H1 (cell line): ENCODE data around the gene RPL13A. TPM values are rescaled to one million over a fixed set of nuclear protein-coding genes. Genes with fewer than 3 reads are reported as not detected.

Experiments
- CTCF ChIA-PET: fragments of 300-600 bp; sonication (Branson Sonifier 250); formaldehyde crosslinking; loops from one replicate; lab custom pipeline; 2021; ENCODE audit not compliant: partially characterized antibody; lab: Charles Lee
- POLR2A ChIA-PET: fragments of 300-600 bp; sonication (Branson Sonifier 250); formaldehyde crosslinking; loops from one replicate; lab custom pipeline; 2021; ENCODE audit warnings: inconsistent platforms; ENCODE audit not compliant: partially characterized antibody; lab: Charles Lee
- DNase-seq, 2 experiments: peaks; one replicate each; pipeline versions ENCODE4 v3.0.0 to v3.0.0-alpha.2; 2010 to 2022; ENCODE audit warnings: low spot score in 2 of 2, low read depth in 1 of 2, mixed read lengths in 1 of 2
- FAIRE-seq: peaks from 2 replicates; lab custom pipeline; 2011; peaks lifted over from hg19 to GRCh38; lab: Jason Lieb, UNC
- H2AFZ ChIP-seq: 2 replicates; pipeline ENCODE4 v1.8.1; 2012; ENCODE audit warnings: low read length, inconsistent platforms
- H2AK5ac ChIP-seq: 2 replicates; pipeline ENCODE4 v1.6.1; 2013; ENCODE audit warnings: low read depth, low read length
- H2BK120ac ChIP-seq: replicated peaks from 2 replicates; pipeline ENCODE3; 2013; ENCODE audit warnings: low read depth, low read length, inconsistent platforms
- H2BK12ac ChIP-seq: 2 replicates; pipeline ENCODE4 v1.6.1; 2013; ENCODE audit warnings: low read depth, low read length
- H2BK15ac ChIP-seq: 2 replicates; pipeline ENCODE4 v1.6.1; 2013; ENCODE audit warnings: low read length
- H2BK20ac ChIP-seq: 2 replicates; pipeline ENCODE4 v1.6.1; 2013; ENCODE audit warnings: low read length
- H2BK5ac ChIP-seq: 2 replicates; pipeline ENCODE4 v1.6.1; 2013; ENCODE audit warnings: low read depth, low read length
- H3K14ac ChIP-seq: 2 replicates; pipeline ENCODE4 v1.6.1; 2013; ENCODE audit warnings: inconsistent platforms; ENCODE audit not compliant: insufficient read length
- H3K18ac ChIP-seq: 2 replicates; pipeline ENCODE4 v1.6.1; 2013; ENCODE audit warnings: low read length; ENCODE audit errors: extremely low read depth
- H3K23ac ChIP-seq: 2 replicates; pipeline ENCODE4 v1.6.1; 2013; ENCODE audit warnings: inconsistent platforms; ENCODE audit not compliant: insufficient read length
- H3K23me2 ChIP-seq: 2 replicates; pipeline ENCODE4 v1.6.1; 2013; ENCODE audit warnings: low read depth, low read length
- H3K27ac ChIP-seq: 2 replicates; pipeline ENCODE4 v1.6.1; 2011; ENCODE audit warnings: low read depth, low read length, inconsistent platforms
- H3K27me3 ChIP-seq, 4 experiments: replicated peaks in 1 of 4; 1 replicate in 1 of 4; 2 replicates in 3 of 4; pipeline versions ENCODE4 v1.6.1 to v1.8.1; 2011 to 2013; ENCODE audit warnings: low read length in 3 of 4, mild to moderate bottlenecking in 3 of 4, inconsistent platforms in 2 of 4, mixed read lengths in 2 of 4, moderate library complexity in 1 of 4; ENCODE audit not compliant: control insufficient read depth in 3 of 4, insufficient read depth in 3 of 4; ENCODE audit errors: extremely low read depth in 1 of 4
- H3K36me3 ChIP-seq, 4 experiments: 2 replicates each; pipeline versions ENCODE4 v1.6.1 to v1.8.1; 2011 to 2013; ENCODE audit warnings: mild to moderate bottlenecking in 4 of 4, low read length in 3 of 4, moderate library complexity in 2 of 4, control low read depth in 1 of 4, inconsistent platforms in 1 of 4; ENCODE audit not compliant: insufficient read depth in 4 of 4, control insufficient read depth in 2 of 4
- H3K4ac ChIP-seq: replicated peaks from 2 replicates; pipeline ENCODE3; 2013; ENCODE audit warnings: low read length, low read depth, mixed read lengths, inconsistent platforms; ENCODE audit not compliant: insufficient read length
- H3K4me1 ChIP-seq, 4 experiments: replicated peaks in 1 of 4; 1 replicate in 1 of 4; 2 replicates in 3 of 4; pipeline versions ENCODE4 v1.6.1 to v1.8.1; 2011 to 2013; ENCODE audit warnings: low read length in 3 of 4, inconsistent platforms in 2 of 4, mixed read lengths in 1 of 4; ENCODE audit not compliant: insufficient read depth in 4 of 4, control insufficient read depth in 3 of 4
- H3K4me2 ChIP-seq, 2 experiments: 2 replicates each; pipeline versions ENCODE4 v1.6.1 to v1.8.1; 2011 to 2013; ENCODE audit warnings: low read depth in 2 of 2, low read length in 2 of 2, control low read depth in 1 of 2, inconsistent platforms in 1 of 2, mild to moderate bottlenecking in 1 of 2; ENCODE audit not compliant: insufficient read depth in 1 of 2
- H3K4me3 ChIP-seq, 4 experiments: fragments of 200-600, 300-600 bp in 1 of 4; sonication (generic), shearing (Covaris generic), sonication (Bioruptor Twin) in 1 of 4; 2 replicates each; pipeline versions ENCODE4 v1.5.1 to v1.8.1; 2011 to 2016; ENCODE audit warnings: low read length in 4 of 4, low read depth in 3 of 4, control low read depth in 2 of 4, inconsistent platforms in 2 of 4, mild to moderate bottlenecking in 2 of 4, mixed read lengths in 1 of 4, moderate library complexity in 1 of 4; ENCODE audit not compliant: insufficient read depth in 2 of 4; ENCODE audit errors: extremely low read depth in 1 of 4
- H3K56ac ChIP-seq: replicated peaks from 2 replicates; pipeline ENCODE3; 2013; ENCODE audit warnings: low read depth, mild to moderate bottlenecking, mixed read lengths, low read length, inconsistent platforms; ENCODE audit not compliant: insufficient read length
- H3K79me1 ChIP-seq: 2 replicates; pipeline ENCODE4 v1.6.1; 2013; ENCODE audit warnings: low read depth, low read length, control low read depth
- H3K79me2 ChIP-seq, 2 experiments: 2 replicates each; pipeline versions ENCODE4 v1.6.1 to v1.8.1; 2012 to 2013; ENCODE audit warnings: low read length in 2 of 2, mild to moderate bottlenecking in 2 of 2, inconsistent platforms in 1 of 2; ENCODE audit not compliant: insufficient read depth in 2 of 2, control insufficient read depth in 1 of 2
- H3K9ac ChIP-seq, 4 experiments: replicated peaks in 1 of 4; 1 replicate in 1 of 4; 2 replicates in 3 of 4; pipeline versions ENCODE4 v1.6.1 to v1.8.1; 2011 to 2013; ENCODE audit warnings: low read depth in 3 of 4, low read length in 3 of 4, control low read depth in 2 of 4, mild to moderate bottlenecking in 2 of 4, moderate library complexity in 2 of 4, inconsistent platforms in 1 of 4; ENCODE audit errors: extremely low read depth in 1 of 4
- H3K9me3 ChIP-seq, 2 experiments: 2 replicates each; pipeline versions ENCODE4 v1.6.1 to v1.8.1; 2012 to 2013; ENCODE audit warnings: mild to moderate bottlenecking in 2 of 2, moderate library complexity in 2 of 2, control low read depth in 1 of 2, inconsistent platforms in 1 of 2, low read depth in 1 of 2, low read length in 1 of 2, mixed read lengths in 1 of 2; ENCODE audit not compliant: insufficient read depth in 2 of 2
- H4K20me1 ChIP-seq, 2 experiments: replicated peaks in 1 of 2; 2 replicates each; pipeline versions ENCODE3 to v1.8.1; 2011 to 2013; ENCODE audit warnings: inconsistent platforms in 2 of 2, low read length in 2 of 2, mild to moderate bottlenecking in 1 of 2; ENCODE audit not compliant: insufficient read depth in 2 of 2, control insufficient read depth in 1 of 2
- H4K5ac ChIP-seq: 2 replicates; pipeline ENCODE4 v1.6.1; 2013; ENCODE audit warnings: low read length, low read depth, mixed read lengths, inconsistent platforms; ENCODE audit not compliant: insufficient read length
- H4K8ac ChIP-seq: 2 replicates; pipeline ENCODE4 v1.8.0; 2013; ENCODE audit warnings: mild to moderate bottlenecking, moderate library complexity, low read length, inconsistent platforms; ENCODE audit not compliant: insufficient read depth; ENCODE audit errors: extremely low read depth
- H4K91ac ChIP-seq: replicated peaks from 2 replicates; pipeline ENCODE3; 2013; ENCODE audit warnings: low read length, mixed read lengths, inconsistent platforms; ENCODE audit not compliant: insufficient read length
- BACH1 ChIP-seq: IDR thresholded peaks from 2 replicates; pipeline ENCODE4 v1.6.1; 2012; ENCODE audit warnings: low read length, improper control_type of control experiment
- WGBS, 2 experiments: shearing (Covaris generic) in 1 of 2; methylation state at CpG; one replicate each; pipeline versions ENCODE4 v1.1.6 to v1.1.7; 2013 to 2015; ENCODE audit warnings: low lambda C conversion rate in 2 of 2, mixed read lengths in 2 of 2, inconsistent platforms in 1 of 2, low coverage in 1 of 2, missing lambda C conversion rate in 1 of 2; ENCODE audit not compliant: insufficient replicate concordance in 2 of 2, insufficient coverage in 1 of 2, insufficient read length in 1 of 2; ENCODE audit errors: extremely low coverage in 1 of 2, missing lambda C conversion rate in 1 of 2; 5-methylcytosine and 5-hydroxymethylcytosine counted together
- polyA plus RNA-seq, 7 experiments: library from polyadenylated mRNA; depleted of rRNA in 3 of 7; stranded (reverse) in 5 of 7; unstranded in 2 of 7; fragments of >200 nt in 5 of 7; fragments of 200-250 nt in 2 of 7; gene quantifications; 1 replicate in 5 of 7; 2 replicates in 1 of 7; 4 replicates in 1 of 7; pipeline versions ENCODE4 v1.2.1 to v1.2.3, GENCODE V29; 2011 to 2013; ENCODE audit warnings: missing spikeins in 2 of 7, mixed read lengths in 2 of 7
- total RNA-seq: library from RNA; stranded (reverse); fragmentation: NEBNext Ultra II Directional; extraction: Animal tissue kit (Norgen Biotek cat#: 25700); gene quantifications from 2 replicates; pipeline ENCODE4 v1.2.1, GENCODE V29; 2021

RPL13A gene
- total and polyA plus RNA-seq, 2 of the 8 experiments (the other 6 are each of a cell fraction or from before 2014, with no cell fraction given): 3,305 to 8,868 TPM

GRCh38 chr19:49515767-49516166 lies 28.4 kb downstream of the RPL13A start:
- no peaks in the 10 kb centered on the region for H3K9me3 ChIP-seq
- H3K4ac ChIP-seq: no peak overlapping the region
- no peak overlapping the region for H4K5ac ChIP-seq
- H2AFZ ChIP-seq: no peak overlapping the region
- no peak overlapping the region for H2BK120ac ChIP-seq
- CTCF ChIA-PET: interaction anchor here (0.9 to 1.8 kb wide), 4 partner anchors 11 to 160 kb away, joined by 3 to 8 read pairs (median 6); no protein-coding TSS in a partner anchor
- no peaks in the 10 kb centered on the region; a peak in 1 of 7 replicates for H3K27me3 ChIP-seq
- H3K9ac ChIP-seq: no peak overlapping the region
- no peak for TF ChIP-seq BACH1
- H3K27ac ChIP-seq: no peak overlapping the region
- H3K4me1 ChIP-seq: peaks cover 0 to 9% (median 8%) of the 10 kb centered on the region in 4 experiments; a peak in 5 of 7 replicates
- POLR2A ChIA-PET: interaction anchor here (1.0 to 3.5 kb wide), 6 partner anchors 12 to 41 kb away, joined by 3 to 20 read pairs (median 17); partner anchors contain the start of genes RCN3 and RPL13A
- no peak for FAIRE-seq
- H3K79me1 ChIP-seq: peaks cover 3% of the 10 kb centered on the region
- H3K4me2 ChIP-seq: no peak overlapping the region
- H3K23me2 ChIP-seq: peaks cover 7% of the 10 kb centered on the region; the same call in 1 of the 2 replicates
- H3K79me2 ChIP-seq: peaks cover 0 to 5% of the 10 kb centered on the region in 2 experiments; a peak in 1 of 4 replicates
- H4K8ac ChIP-seq: no peak overlapping the region
- H3K14ac ChIP-seq: no peak overlapping the region
- peaks cover 0 to 4% (median 0%) of the 10 kb centered on the region in 4 experiments; a peak in 3 of 8 replicates for H3K36me3 ChIP-seq
- no peak overlapping the region for H2BK20ac ChIP-seq
- no peak overlapping the region for H2BK12ac ChIP-seq
- no peak overlapping the region for H3K56ac ChIP-seq
- DNase-seq: no peak
- H2BK5ac ChIP-seq: no peak overlapping the region
- no peak overlapping the region for H3K18ac ChIP-seq
- H4K20me1 ChIP-seq: no peaks in the 10 kb centered on the region
- H3K4me3 ChIP-seq: no peak overlapping the region
- no peak overlapping the region for H4K91ac ChIP-seq
- no peak overlapping the region for H2AK5ac ChIP-seq
- H3K23ac ChIP-seq: no peak overlapping the region
- WGBS, 2 experiments: 91% methylated on average over 4 of the region's 4 CpGs; no CpG with 5 or more reads in 1 of the 2 experiments
- no peak overlapping the region for H2BK15ac ChIP-seq
